OCI-LY1 (cell line): Measurements from ENCODE around the gene NEAT1.

ENCODE experiments used
- EZH2 ChIP-seq: fragments of 200-600 bp; sonication (generic), shearing (Covaris generic); IDR thresholded peaks from 2 replicates; pipeline ENCODE4 v1.8.0; 2017; ENCODE audit warnings: borderline replicate concordance, mixed run types, mild to moderate bottlenecking, antibody characterized with exemption, low read length, moderate library complexity, mixed read lengths
- TF ChIP-seq, protein P1 (sequence below): fragments of 200-600 bp; sonication (generic), shearing (Covaris generic); IDR thresholded peaks from 2 replicates; pipeline ENCODE4 v1.5.1; 2017; ENCODE audit warnings: mild to moderate bottlenecking, antibody characterized with exemption, low read length, moderate library complexity, mixed read lengths

DNA sequence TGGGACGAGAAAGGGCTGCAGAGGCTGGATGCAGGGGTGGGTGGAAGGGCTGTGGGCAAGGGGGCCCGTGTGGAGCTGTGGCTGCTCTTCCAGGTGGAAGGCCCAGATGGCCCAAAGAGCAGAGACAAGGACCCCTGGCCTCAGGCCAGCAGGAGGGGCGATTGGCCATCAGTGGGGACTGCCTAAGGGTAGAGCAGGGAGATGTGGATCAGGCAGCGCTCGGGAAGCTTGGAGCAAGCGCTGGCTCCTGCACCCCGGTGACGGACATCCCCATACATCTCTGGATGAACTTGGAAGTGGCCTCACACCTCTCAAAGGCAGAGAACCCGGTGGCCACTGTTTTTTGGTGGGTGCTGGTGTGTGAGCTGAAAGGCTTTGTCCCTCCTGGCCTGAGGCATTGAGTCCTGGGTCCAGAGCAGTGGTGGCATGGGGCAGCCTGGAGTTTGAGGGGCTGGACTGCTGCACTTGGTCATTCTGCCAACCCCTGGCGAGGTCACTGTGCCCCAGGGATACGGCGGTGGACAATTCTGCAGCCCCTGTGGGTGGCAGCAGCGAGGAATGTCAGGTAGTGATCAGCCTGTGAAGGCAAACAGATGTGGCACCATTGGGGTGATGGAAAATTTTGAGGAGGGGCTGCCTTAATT, 30.3 kb upstream of the NEAT1 start:
- TF ChIP-seq, protein P1, sequence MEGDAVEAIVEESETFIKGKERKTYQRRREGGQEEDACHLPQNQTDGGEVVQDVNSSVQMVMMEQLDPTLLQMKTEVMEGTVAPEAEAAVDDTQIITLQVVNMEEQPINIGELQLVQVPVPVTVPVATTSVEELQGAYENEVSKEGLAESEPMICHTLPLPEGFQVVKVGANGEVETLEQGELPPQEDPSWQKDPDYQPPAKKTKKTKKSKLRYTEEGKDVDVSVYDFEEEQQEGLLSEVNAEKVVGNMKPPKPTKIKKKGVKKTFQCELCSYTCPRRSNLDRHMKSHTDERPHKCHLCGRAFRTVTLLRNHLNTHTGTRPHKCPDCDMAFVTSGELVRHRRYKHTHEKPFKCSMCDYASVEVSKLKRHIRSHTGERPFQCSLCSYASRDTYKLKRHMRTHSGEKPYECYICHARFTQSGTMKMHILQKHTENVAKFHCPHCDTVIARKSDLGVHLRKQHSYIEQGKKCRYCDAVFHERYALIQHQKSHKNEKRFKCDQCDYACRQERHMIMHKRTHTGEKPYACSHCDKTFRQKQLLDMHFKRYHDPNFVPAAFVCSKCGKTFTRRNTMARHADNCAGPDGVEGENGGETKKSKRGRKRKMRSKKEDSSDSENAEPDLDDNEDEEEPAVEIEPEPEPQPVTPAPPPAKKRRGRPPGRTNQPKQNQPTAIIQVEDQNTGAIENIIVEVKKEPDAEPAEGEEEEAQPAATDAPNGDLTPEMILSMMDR, result no peak
- TF ChIP-seq EZH2, result no peak
